ENCODE results near the gene MAP2. TPM values are rescaled to one million over a fixed set of nuclear protein-coding genes. Genes with fewer than 3 reads are reported as not detected.

Gene MAP2
- total RNA-seq, 2 donors from 2014 or later: 18.8 to 30.7 TPM

GRCh38 chr2:209383212-209383611, 40.6 kb upstream of the MAP2 start:
- peak; percentile 14 for DNase-seq (ENCODE audit: low spot score)
- TF ChIP-seq POLR2A (IDR thresholded peaks at IDR 0.05) (no peak), CTCF (IDR thresholded peaks at IDR 0.05) (no peak), POLR2AphosphoS5 (IDR thresholded peaks at IDR 0.05) (no peak)

GRCh38 chr2:209387389-209387788, 36.5 kb upstream of the MAP2 start:
- TF ChIP-seq POLR2AphosphoS5 (IDR thresholded peaks at IDR 0.05): no peak
- no peak for TF ChIP-seq POLR2A (IDR thresholded peaks at IDR 0.05)
- no peak for TF ChIP-seq CTCF (IDR thresholded peaks at IDR 0.05)
- DNase-seq (ENCODE audit: low spot score): no peak
- no peak overlapping the region for H3K4me3 ChIP-seq
- intact Hi-C loops (cut with DNase I): no loop called here
- 93% methylated on average over 32 of the region's 34 CpGs for WGBS
- no peaks in the 10 kb centered on the region for H3K36me3 ChIP-seq
- H3K27me3 ChIP-seq (replicated peaks; ENCODE audit: insufficient read depth): no peaks in the 10 kb centered on the region
- H3K27ac ChIP-seq: no peak overlapping the region
- H3K4me1 ChIP-seq (replicated peaks): no peaks in the 10 kb centered on the region
- no peaks in the 10 kb centered on the region for H3K9me3 ChIP-seq

More at GRCh38 chr2:209383212-209383611, 40.6 kb upstream of the MAP2 start:
- intact Hi-C loops (cut with DNase I): no loop called here
- no peaks in the 10 kb centered on the region for H3K9me3 ChIP-seq
- no peaks in the 10 kb centered on the region for H3K27me3 ChIP-seq (replicated peaks; ENCODE audit: insufficient read depth)
- H3K4me1 ChIP-seq (replicated peaks): no peaks in the 10 kb centered on the region
- H3K36me3 ChIP-seq: no peaks in the 10 kb centered on the region
- no peak overlapping the region for H3K4me3 ChIP-seq
- no peak overlapping the region for H3K27ac ChIP-seq

GRCh38 chr2:209388446-209389037, 35.3 kb upstream of the MAP2 start:
- intact Hi-C loops (cut with DNase I): no loop called here
- no peak for TF ChIP-seq CTCF (IDR thresholded peaks at IDR 0.05)
- no peak for TF ChIP-seq POLR2AphosphoS5 (IDR thresholded peaks at IDR 0.05)
- no peak for TF ChIP-seq POLR2A (IDR thresholded peaks at IDR 0.05)
- no peaks in the 10 kb centered on the region for H3K4me1 ChIP-seq (replicated peaks)

GRCh38 chr2:209389171-209389618, 34.7 kb upstream of the MAP2 start:
- intact Hi-C loops (cut with DNase I): no loop called here
- no peak overlapping the region for H3K27ac ChIP-seq
- no peak overlapping the region for H3K4me3 ChIP-seq
- H3K9me3 ChIP-seq: no peaks in the 10 kb centered on the region
- TF ChIP-seq POLR2A (IDR thresholded peaks at IDR 0.05): no peak
- WGBS: 30% methylated on average over 5 of the region's 5 CpGs
- no peaks in the 10 kb centered on the region for H3K4me1 ChIP-seq (replicated peaks)
- no peaks in the 10 kb centered on the region for H3K36me3 ChIP-seq
- DNase-seq (ENCODE audit: low spot score): no peak
- H3K27me3 ChIP-seq (replicated peaks; ENCODE audit: insufficient read depth): no peaks in the 10 kb centered on the region

More at GRCh38 chr2:209388446-209389037, 35.3 kb upstream of the MAP2 start:
- Histone ChIP-seq H3K9me3 (no peaks in the 10 kb centered on the region), H3K27ac (no peak overlapping the region), H3K4me3 (no peak overlapping the region), H3K36me3 (no peaks in the 10 kb centered on the region), H3K27me3 (replicated peaks; ENCODE audit: insufficient read depth) (no peaks in the 10 kb centered on the region)
- WGBS: 69% methylated on average over 4 of the region's 4 CpGs
- no peak for DNase-seq (ENCODE audit: low spot score)

GRCh38 chr2:209390839-209391238, 33.0 kb upstream of the MAP2 start:
- intact Hi-C loops (cut with DNase I): no loop called here
- DNase-seq (ENCODE audit: low spot score): no peak
- no peak overlapping the region for H3K27ac ChIP-seq
- no peaks in the 10 kb centered on the region for H3K36me3 ChIP-seq
- no peak for TF ChIP-seq POLR2AphosphoS5 (IDR thresholded peaks at IDR 0.05)
- TF ChIP-seq CTCF (IDR thresholded peaks at IDR 0.05): no peak
- TF ChIP-seq POLR2A (IDR thresholded peaks at IDR 0.05): no peak
- no peaks in the 10 kb centered on the region for H3K4me1 ChIP-seq (replicated peaks)
- 33% methylated on average over 1 of the region's 1 CpG for WGBS
- H3K27me3 ChIP-seq (replicated peaks; ENCODE audit: insufficient read depth): no peaks in the 10 kb centered on the region
- no peak overlapping the region for H3K4me3 ChIP-seq
- no peaks in the 10 kb centered on the region for H3K9me3 ChIP-seq
